ENCODE measurements around the gene KIDINS220.

- TF ChIP-seq CTCF (conservative IDR thresholded peaks at IDR 0.05 in 1 of 2, IDR thresholded peaks at IDR 0.05 in 1 of 2; ENCODE audit: low read depth in 1 of 2, low read length in 2 of 2) (no peak), EZH2 (IDR thresholded peaks at IDR 0.05; ENCODE audit: low read length, missing control alignments) (no peak)
Measured at GRCh38 chr2:8679827-8680731, 157.3 kb downstream of the KIDINS220 start.
